Keratinocyte (primary cell): ENCODE results near the gene ABTB1. TPM values are rescaled to one million over a fixed set of nuclear protein-coding genes. Genes with fewer than 3 reads are reported as not detected.

Experiments used
- DNase-seq: peaks from one replicate; pipeline ENCODE4 v3.0.0-alpha.2; 2011; ENCODE audit warnings: low read depth, missing footprints, low spot score
- FAIRE-seq: peaks from 2 replicates; lab custom pipeline; 2011; peaks lifted over from hg19 to GRCh38; lab: Jason Lieb, UNC
- H2AFZ ChIP-seq: 2 replicates; pipeline ENCODE4 v1.6.0; 2012; ENCODE audit warnings: low read length, control low read depth, inconsistent platforms; ENCODE audit not compliant: control insufficient read depth
- H3K27ac ChIP-seq: 2 replicates; pipeline ENCODE4 v1.5.1; 2011; ENCODE audit warnings: low read length; ENCODE audit not compliant: control insufficient read depth, insufficient read depth
- H3K27me3 ChIP-seq: 3 replicates; pipeline ENCODE4 v1.6.0; 2011; ENCODE audit warnings: low read length; ENCODE audit not compliant: control insufficient read depth, insufficient read depth; ENCODE audit errors: extremely low read depth
- H3K36me3 ChIP-seq, 2 experiments: 2 replicates in 1 of 2; 3 replicates in 1 of 2; pipeline ENCODE4 v1.5.1; 2011; ENCODE audit warnings: low read length in 2 of 2, mild to moderate bottlenecking in 1 of 2; ENCODE audit not compliant: control insufficient read depth in 2 of 2, insufficient read depth in 2 of 2; ENCODE audit errors: extremely low read depth in 1 of 2
- H3K4me1 ChIP-seq: 3 replicates; pipeline ENCODE4 v1.5.1; 2011; ENCODE audit warnings: low read length; ENCODE audit not compliant: control insufficient read depth, insufficient read depth; ENCODE audit errors: extremely low read depth
- H3K4me2 ChIP-seq: 3 replicates; pipeline ENCODE4 v1.6.0; 2011; ENCODE audit warnings: low read depth, low read length; ENCODE audit not compliant: control insufficient read depth, insufficient read depth; ENCODE audit errors: extremely low read depth
- H3K4me3 ChIP-seq, 3 experiments: fragments of 200-600 bp in 1 of 3; sonication (generic) in 1 of 3; 2 replicates in 2 of 3; 3 replicates in 1 of 3; pipeline ENCODE4 v1.5.1; 2011 to 2016; ENCODE audit warnings: low read length in 3 of 3, mild to moderate bottlenecking in 3 of 3, control low read depth in 2 of 3, inconsistent platforms in 1 of 3, low read depth in 1 of 3, mixed read lengths in 1 of 3, mixed run types in 1 of 3, moderate library complexity in 1 of 3; ENCODE audit not compliant: control insufficient read depth in 2 of 3, insufficient read depth in 2 of 3; ENCODE audit errors: extremely low read depth in 1 of 3
- H3K79me2 ChIP-seq: 2 replicates; pipeline ENCODE4 v1.6.0; 2012; ENCODE audit warnings: low read length; ENCODE audit not compliant: control insufficient read depth, insufficient read depth
- H3K9ac ChIP-seq: 3 replicates; pipeline ENCODE4 v1.6.0; 2011; ENCODE audit warnings: low read length; ENCODE audit not compliant: control insufficient read depth, insufficient read depth; ENCODE audit errors: extremely low read depth
- H3K9me1 ChIP-seq: 3 replicates; pipeline ENCODE4 v1.6.0; 2011; ENCODE audit warnings: low read length; ENCODE audit not compliant: control insufficient read depth, insufficient read depth; ENCODE audit errors: extremely low read depth
- H3K9me3 ChIP-seq: 2 replicates; pipeline ENCODE4 v1.5.1; 2012; ENCODE audit warnings: low read depth, low read length; ENCODE audit not compliant: control insufficient read depth
- H4K20me1 ChIP-seq: 3 replicates; pipeline ENCODE4 v1.6.0; 2011; ENCODE audit warnings: low read length; ENCODE audit not compliant: control insufficient read depth, insufficient read depth; ENCODE audit errors: extremely low read depth
- EZH2 ChIP-seq: IDR thresholded peaks from one replicate; pipeline ENCODE4 v1.6.1; 2012; ENCODE audit warnings: inconsistent platforms, mild to moderate bottlenecking, low read length, moderate library complexity
- dilution Hi-C: fragments of 300-500 bp; cut with MboI; formaldehyde crosslinking; loops from one replicate; pipeline ENCODE4 v1.7.0; 2020; ENCODE audit warnings: low sequenced_read_pairs; ENCODE audit not compliant: extremely low pct_ligation_motif_present
- polyA plus RNA-seq, 5 experiments: library from polyadenylated mRNA; depleted of rRNA in 3 of 5; stranded (reverse) in 3 of 5; stranded (forward) in 1 of 5; unstranded in 1 of 5; fragments of >200 nt; gene quantifications; 1 replicate in 1 of 5; 2 replicates in 3 of 5; 3 replicates in 1 of 5; pipeline versions ENCODE4 v1.2.1 to v1.2.3, GENCODE V29; 2011 to 2012; ENCODE audit warnings: missing spikeins in 2 of 5, low read depth in 1 of 5, low replicate concordance in 1 of 5
- TF ChIP-seq, protein P1 (sequence below), 3 experiments: IDR thresholded peaks in 1 of 3; conservative IDR thresholded peaks in 1 of 3; optimal IDR thresholded peaks in 1 of 3; 2 replicates in 2 of 3; 3 replicates in 1 of 3; pipeline versions ENCODE3 to v1.5.1; 2011; ENCODE audit warnings: low read length in 3 of 3, mild to moderate bottlenecking in 3 of 3, moderate library complexity in 2 of 3, control low read depth in 1 of 3, inconsistent platforms in 1 of 3; ENCODE audit not compliant: insufficient read depth in 2 of 3; ENCODE audit errors: extremely low read depth in 1 of 3

Gene ABTB1
- polyA plus RNA-seq, 1 donor (not counting 4 experiments of a cell fraction or from before 2014, with no cell fraction given), result 11.6 TPM

DNA sequence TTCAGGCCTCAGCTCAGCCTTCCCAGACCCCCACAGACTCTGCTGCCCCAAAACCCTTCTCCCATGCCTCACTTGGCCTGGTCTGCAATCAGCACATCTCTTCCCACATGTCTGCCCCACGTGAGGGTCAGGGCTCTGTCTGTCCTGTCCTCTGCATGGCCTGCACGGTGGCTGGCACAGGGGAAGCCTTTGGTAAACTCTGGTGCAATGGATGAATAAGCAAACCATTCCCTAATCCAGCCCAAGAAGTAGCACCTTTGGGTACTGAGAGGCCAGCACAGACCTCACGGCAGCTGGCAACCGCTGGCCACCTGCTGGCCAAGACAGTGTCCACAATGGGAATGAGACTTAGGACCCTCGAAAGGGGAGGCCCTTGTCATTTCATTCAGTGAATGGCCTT lies 27.7 kb downstream of the ABTB1 start:
- no peak overlapping the region for H2AFZ ChIP-seq
- H3K79me2 ChIP-seq, result no peaks in the 10 kb centered on the region
- H3K27me3 ChIP-seq, result no peaks in the 10 kb centered on the region
- H3K9me3 ChIP-seq, result no peaks in the 10 kb centered on the region
- no peak overlapping the region for H3K4me3 ChIP-seq
- H3K9me1 ChIP-seq, result no peaks in the 10 kb centered on the region
- dilution Hi-C loops, result no loop called here
- peaks cover 12% of the 10 kb centered on the region for H3K4me1 ChIP-seq
- H3K4me2 ChIP-seq, result no peak overlapping the region
- FAIRE-seq, result no peak
- no peak for DNase-seq
- TF ChIP-seq, protein P1, sequence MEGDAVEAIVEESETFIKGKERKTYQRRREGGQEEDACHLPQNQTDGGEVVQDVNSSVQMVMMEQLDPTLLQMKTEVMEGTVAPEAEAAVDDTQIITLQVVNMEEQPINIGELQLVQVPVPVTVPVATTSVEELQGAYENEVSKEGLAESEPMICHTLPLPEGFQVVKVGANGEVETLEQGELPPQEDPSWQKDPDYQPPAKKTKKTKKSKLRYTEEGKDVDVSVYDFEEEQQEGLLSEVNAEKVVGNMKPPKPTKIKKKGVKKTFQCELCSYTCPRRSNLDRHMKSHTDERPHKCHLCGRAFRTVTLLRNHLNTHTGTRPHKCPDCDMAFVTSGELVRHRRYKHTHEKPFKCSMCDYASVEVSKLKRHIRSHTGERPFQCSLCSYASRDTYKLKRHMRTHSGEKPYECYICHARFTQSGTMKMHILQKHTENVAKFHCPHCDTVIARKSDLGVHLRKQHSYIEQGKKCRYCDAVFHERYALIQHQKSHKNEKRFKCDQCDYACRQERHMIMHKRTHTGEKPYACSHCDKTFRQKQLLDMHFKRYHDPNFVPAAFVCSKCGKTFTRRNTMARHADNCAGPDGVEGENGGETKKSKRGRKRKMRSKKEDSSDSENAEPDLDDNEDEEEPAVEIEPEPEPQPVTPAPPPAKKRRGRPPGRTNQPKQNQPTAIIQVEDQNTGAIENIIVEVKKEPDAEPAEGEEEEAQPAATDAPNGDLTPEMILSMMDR (optimal IDR thresholded peaks at IDR 0.05 in 1 of 3, IDR thresholded peaks at IDR 0.05 in 1 of 3, conservative IDR thresholded peaks at IDR 0.05 in 1 of 3; ENCODE audit: extremely low read depth in 1 of 3, insufficient read depth in 2 of 3, low read length in 3 of 3), result no peak
- TF ChIP-seq EZH2, result no peak
- H3K36me3 ChIP-seq, result no peaks in the 10 kb centered on the region
- H3K27ac ChIP-seq, result no peak overlapping the region
- no peak overlapping the region for H3K9ac ChIP-seq
- no peaks in the 10 kb centered on the region for H4K20me1 ChIP-seq

DNA sequence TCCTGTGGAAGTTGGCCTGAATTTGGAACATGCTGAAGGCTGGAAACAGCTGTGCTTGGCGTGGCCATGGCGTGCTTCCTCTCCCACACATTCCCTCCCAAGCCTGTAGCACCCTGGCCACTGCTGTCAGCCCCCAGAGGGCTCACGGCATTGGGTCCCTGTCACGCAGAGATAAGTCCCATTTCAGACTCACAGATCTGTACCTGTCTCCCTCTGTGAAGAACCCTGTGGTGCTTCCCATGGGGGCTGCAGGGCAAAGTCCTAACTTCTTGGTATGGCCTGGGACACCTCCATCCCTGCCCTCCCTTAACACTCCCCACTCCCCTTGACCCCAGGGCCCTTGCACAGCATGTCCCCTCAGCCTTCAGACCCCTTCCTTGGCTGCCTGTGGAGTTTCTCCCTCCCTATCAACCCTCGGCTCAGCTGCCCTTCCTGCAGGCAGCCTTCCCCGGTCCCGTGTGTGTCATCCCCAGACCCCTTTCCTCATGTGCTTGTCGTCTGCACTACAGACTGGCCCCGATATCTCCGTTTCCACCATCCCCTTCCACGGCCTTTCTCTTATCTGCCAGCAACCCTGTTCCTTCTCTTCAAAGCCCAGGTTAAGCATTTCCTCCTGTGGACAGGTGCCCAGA lies 28.6 kb downstream of the ABTB1 start:
- FAIRE-seq (no peak), DNase-seq (no peak)
- H3K27me3 ChIP-seq, result no peaks in the 10 kb centered on the region
- H3K27ac ChIP-seq, result no peak overlapping the region
- H3K4me1 ChIP-seq, result peaks cover 12% of the 10 kb centered on the region
- dilution Hi-C loops, result no loop called here
- no peak overlapping the region for H3K4me3 ChIP-seq
- no peak overlapping the region for H3K4me2 ChIP-seq
- no peaks in the 10 kb centered on the region for H4K20me1 ChIP-seq
- TF ChIP-seq, protein P1 (optimal IDR thresholded peaks at IDR 0.05 in 1 of 3, IDR thresholded peaks at IDR 0.05 in 1 of 3, conservative IDR thresholded peaks at IDR 0.05 in 1 of 3; ENCODE audit: extremely low read depth in 1 of 3, insufficient read depth in 2 of 3, low read length in 3 of 3), result no peak
- TF ChIP-seq EZH2, result no peak
- H3K36me3 ChIP-seq, result peaks cover 0 to 3% of the 10 kb centered on the region in 2 experiments
- H3K9me3 ChIP-seq, result no peaks in the 10 kb centered on the region
- H3K79me2 ChIP-seq, result no peaks in the 10 kb centered on the region
- H3K9me1 ChIP-seq, result no peaks in the 10 kb centered on the region
- no peak overlapping the region for H3K9ac ChIP-seq
- no peak overlapping the region for H2AFZ ChIP-seq
